Testis (tissue), 2 donors: ENCODE measurements around the gene NAA20.

ENCODE experiments used
- POLR2A ChIP-seq: fragments of 450-650 bp; IDR thresholded peaks from one replicate; pipeline ENCODE4 v1.6.1; 2017; ENCODE audit warnings: antibody characterized with exemption, mild to moderate bottlenecking, moderate library complexity
- TF ChIP-seq, protein P1 (sequence below), 3 experiments: fragments of 450-650 bp in 2 of 3; fragments of 200-600 bp in 1 of 3; sonication (generic) in 1 of 3; IDR thresholded peaks; one replicate each; pipeline ENCODE4 v1.5.1; 2016 to 2019; ENCODE audit warnings: antibody characterized with exemption in 3 of 3, mild to moderate bottlenecking in 2 of 3, moderate library complexity in 1 of 3

GRCh38 chr20:19981031-19981451 lies 36.1 kb upstream of the NAA20 start:
- TF ChIP-seq, protein P1, sequence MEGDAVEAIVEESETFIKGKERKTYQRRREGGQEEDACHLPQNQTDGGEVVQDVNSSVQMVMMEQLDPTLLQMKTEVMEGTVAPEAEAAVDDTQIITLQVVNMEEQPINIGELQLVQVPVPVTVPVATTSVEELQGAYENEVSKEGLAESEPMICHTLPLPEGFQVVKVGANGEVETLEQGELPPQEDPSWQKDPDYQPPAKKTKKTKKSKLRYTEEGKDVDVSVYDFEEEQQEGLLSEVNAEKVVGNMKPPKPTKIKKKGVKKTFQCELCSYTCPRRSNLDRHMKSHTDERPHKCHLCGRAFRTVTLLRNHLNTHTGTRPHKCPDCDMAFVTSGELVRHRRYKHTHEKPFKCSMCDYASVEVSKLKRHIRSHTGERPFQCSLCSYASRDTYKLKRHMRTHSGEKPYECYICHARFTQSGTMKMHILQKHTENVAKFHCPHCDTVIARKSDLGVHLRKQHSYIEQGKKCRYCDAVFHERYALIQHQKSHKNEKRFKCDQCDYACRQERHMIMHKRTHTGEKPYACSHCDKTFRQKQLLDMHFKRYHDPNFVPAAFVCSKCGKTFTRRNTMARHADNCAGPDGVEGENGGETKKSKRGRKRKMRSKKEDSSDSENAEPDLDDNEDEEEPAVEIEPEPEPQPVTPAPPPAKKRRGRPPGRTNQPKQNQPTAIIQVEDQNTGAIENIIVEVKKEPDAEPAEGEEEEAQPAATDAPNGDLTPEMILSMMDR (IDR thresholded peaks at IDR 0.05): no peak
- TF ChIP-seq POLR2A: no peak
